ENCODE measurements around the gene CALM3.
"Not testable (repeated sequence)": the region's sequence is repeated elsewhere in the genome, so short reads cannot be mapped to it uniquely, and the experiment has no call there.

CALM3 gene

DNA sequence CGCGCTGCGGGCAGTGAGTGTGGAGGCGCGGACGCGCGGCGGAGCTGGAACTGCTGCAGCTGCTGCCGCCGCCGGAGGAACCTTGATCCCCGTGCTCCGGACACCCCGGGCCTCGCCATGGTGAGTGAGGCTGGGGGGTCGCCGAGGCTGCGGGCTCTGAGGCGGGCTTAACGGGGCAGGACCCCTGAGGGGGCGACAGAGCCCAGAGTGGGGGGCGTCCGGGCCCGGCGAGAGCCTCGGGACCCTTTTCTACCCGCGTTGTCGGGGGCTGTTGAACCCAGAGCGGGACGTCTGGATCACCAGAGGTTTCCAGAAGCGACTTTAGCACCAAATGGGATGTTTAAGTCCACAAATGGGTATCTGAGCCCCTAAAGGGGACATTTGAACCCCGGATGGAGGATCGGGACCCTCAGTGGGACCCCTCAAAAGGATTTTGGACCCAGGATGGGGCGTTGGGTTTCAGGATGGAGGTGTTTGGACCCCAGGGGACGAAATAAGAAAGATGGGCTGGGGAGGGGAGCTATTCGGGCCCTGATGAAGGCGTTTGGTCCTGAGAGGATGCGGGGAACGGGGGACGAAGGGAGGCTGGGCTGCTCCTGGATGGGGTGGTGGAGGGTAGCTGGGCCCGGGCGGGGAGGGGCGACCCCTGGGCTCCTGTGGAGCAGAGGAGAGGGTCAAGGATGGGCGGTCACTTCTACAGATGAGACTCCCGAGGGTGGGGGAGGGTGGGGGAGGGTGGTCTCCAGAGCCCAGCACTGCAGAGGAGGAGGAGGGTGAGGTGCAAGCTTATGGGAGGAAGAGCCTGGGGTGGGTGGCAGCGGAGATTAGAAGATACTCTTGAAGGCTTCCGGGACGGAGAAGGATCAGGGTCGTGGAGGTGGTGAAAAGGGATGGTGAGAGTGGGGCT, at the start of gene CALM3:
Gene CALM3, plus strand, starts transcription at position 13 of the 907 bp plus-strand sequence. Its CDS starts 105 bp downstream, at position 118.
- DNase-seq (ENCODE audit: low spot score): no peak

DNA sequence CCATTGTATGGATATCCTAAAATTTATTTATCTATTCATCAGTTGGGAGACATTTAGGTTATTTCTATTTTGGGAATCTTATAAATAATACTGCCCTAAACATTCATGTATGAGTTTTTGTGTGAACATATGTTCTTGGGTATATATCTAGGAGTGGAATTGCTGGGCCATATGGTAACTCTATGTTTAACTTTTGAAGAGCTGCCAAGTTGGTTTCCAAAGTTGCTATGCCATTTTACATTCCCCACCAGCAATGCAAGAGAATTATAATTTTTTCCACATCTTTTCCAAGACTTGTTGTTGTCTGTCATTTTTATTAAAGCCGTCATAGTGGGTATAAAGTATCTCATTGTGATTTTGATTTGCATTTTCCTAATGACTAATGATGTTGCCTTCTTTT, 48.2 kb upstream of the CALM3 start:
- DNase-seq (ENCODE audit: low spot score): no peak

DNA sequence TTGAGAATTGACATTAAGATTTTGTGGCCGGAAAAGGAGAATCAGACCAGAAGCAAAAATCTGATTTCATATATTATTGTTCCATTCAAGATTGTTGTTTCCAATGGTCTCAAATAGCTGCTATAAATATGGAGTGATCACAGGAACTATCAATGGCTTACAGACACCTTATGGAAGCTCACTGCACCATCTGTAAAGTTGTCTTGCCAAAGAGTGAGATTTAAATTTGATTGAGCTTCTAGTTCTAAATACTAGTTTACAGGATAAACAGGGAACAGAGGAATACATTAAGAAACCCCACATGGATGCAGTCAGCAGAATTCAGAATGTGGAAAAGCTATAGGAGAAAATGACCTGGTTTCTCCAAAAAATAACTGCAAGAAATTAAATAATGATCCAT, 47.0 kb upstream of the CALM3 start:
- DNase-seq (ENCODE audit: low spot score): no peak

DNA sequence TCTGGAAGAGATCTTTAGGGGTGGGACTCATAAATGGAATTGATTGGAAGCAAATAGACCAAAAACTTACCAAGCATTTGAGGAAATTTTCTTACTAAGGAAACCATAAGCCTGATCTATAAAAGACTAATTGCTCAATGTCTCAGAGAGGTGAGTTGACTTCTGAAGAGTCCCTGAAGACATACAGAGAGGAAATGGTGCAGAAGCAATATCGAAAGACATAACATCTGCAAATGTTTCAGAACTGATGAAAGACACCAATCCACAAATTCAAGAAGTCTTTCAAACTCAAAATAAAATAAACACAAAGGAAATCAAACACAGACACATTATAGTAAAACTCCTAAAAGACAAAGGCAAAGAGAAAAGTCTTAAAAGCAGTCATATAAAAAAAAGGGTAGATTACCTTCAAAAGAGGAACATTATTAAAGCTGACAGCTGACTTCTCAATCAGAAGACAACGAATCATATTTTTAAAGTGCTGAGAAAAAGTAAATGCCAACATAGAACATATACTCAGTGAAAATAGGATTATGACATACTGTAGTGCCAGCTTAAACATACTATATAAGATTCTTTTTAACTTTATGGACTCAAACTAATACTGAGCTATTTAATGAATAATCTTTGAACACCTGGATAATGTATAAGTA, 45.4 kb upstream of the CALM3 start:
- no peak for DNase-seq (ENCODE audit: low spot score)

DNA sequence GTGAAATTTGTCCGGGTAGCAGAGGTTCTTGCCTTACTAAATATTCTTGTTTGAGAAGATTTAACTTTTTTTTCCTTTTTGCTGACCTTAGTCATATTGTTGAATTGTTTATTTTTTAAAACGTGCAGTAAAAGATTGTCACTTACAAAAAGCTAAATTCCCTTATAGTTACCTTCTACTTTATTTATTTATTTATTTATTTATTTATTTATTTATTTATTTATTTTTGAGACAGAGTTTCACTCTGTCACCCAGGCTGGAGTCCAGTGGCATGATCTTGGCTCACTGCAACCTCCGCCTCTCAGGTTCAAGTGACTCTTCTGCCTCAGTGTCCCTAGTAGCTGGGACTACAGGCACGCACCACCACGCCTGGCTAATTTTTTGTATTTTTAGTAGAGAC, 44.7 kb upstream of the CALM3 start:
- not testable (repeated sequence) for DNase-seq (ENCODE audit: low spot score)

DNA sequence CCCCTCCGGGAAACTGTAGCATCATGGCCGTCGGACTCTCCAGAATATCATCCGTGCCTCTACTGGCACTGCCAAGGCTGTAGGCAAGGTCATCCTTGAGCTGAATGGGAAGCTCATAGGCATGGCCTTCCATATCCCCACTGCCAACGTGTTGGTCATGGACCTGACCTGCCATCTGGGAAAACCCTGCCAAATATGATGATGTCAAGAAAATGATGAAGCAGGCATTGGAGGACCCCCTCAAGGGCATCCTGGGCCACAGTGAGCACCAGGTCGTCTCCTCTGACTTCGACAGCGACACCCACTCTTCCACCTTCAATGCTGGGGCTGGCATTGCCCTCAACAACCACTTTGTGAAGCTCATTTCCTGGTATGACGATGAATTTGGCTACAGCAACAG, 41.9 kb upstream of the CALM3 start:
- no peak for DNase-seq (ENCODE audit: low spot score)

DNA sequence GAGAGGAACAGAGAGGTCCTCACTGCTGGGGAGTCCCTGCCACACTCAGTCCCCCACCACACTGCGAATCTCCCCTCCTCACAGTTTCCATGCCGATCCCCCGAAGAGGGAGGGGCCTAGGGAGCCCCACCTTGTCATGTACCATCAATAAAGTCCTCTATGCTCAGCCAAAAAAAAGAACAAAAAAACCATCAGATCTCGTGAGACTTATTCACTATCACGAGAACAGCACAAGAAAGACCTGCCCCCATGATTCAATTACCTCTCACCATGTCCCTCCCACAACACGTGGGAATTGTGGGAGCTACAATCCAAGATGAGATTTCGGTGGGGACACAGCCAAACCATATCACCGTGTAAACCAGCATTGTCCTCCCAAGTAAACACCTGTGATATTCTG, 41.5 kb upstream of the CALM3 start:
- not testable (repeated sequence) for DNase-seq (ENCODE audit: low spot score)

DNA sequence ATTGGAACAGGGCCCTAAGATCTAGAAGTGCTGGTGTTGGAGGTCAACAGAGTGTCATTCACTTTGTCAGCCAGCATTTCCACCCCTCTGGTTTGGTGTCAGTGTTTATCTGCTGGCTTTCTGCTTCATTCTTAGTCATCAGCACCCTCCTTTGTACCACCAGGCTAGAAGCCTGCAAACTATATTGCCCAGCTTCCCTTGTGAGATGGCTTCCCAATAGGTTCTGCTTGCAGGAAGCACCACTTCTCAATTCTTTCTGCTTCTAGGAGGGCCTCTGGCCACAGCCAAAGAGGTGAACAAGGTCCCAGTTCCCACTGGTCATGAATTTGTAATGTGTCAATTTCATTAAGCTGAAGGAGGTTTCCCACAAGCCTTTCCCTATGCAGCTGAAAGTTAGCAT, 36.4 kb upstream of the CALM3 start:
- no peak for DNase-seq (ENCODE audit: low spot score)

DNA sequence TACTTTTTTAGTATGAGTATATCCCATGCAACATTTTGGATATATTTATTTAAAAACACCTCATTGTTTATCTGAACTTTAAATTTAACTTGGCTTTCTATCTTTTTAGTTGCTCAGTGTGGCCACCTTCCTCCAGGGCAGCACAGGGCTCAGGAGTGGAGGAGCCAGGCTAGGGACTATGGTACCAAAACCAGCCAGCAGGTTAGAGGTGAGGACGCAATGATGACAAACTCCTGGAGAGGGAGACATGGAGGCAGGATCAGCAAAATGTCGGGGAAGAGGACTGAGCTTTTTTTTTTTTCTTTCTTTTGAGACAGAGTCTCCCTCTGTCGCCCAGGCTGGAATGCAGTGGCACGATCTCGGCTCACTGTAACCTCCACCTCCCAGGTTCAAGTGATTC, 29.6 kb upstream of the CALM3 start:
- peak; percentile 72 for DNase-seq (ENCODE audit: low spot score)

DNA sequence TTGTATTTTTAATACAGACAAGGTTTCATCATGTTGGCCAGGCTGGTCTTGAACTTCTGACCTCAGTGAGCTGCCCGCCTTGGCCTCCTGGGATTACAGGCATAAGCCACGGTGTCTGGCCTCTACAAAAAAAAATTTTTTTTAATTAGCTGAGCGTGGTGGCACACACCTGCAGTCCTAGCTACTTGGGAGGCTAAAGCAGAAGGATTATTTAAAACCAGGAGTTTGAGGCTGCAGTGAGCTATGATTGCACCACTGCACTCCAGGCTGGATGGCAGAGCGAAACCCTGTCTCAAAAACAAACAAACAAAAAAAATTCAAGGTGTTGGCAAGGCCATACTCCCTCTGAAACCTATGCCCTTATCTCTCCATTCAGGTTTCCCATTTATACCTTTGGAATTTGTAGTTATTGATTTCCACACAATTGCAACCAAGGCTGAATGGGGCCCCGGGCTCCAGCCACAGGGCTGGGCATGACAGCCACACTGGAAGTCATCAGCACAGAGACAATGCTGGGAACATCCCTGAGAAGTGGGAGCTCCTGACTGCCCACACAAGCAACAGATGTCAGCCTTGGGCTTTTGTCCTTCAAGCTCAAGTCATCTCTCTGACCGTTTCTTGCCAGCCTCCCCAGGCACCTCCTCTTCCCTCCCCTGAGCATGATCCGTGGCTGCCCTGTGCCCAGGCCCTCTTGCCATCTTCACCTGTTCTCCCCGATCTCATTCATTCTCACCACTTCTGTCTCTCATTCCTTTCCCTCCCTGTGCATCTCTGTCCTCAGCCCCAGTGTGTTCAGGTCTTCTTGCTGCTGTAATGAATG, 27.2 kb upstream of the CALM3 start:
- DNase-seq (ENCODE audit: low spot score): no peak

DNA sequence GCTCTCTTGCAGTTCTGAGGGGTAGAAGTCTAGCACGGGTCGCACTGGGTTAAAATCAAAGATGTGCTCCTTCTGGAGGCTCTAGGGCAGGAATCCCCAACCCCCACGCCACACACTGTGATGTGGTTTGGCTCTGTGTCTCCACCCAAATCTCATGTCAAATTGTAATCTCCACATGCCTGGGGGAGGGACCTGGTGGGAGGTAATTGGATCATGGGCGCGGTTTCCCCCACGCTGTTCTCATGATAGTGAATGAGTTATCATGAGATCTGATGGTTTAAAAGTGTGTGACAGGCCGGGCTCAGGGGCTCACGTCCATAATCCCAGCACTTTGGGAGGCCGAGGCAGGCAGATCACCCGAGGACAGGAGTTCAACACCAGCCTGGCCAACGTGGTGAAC, 26.6 kb upstream of the CALM3 start:
- DNase-seq (ENCODE audit: low spot score): no peak

DNA sequence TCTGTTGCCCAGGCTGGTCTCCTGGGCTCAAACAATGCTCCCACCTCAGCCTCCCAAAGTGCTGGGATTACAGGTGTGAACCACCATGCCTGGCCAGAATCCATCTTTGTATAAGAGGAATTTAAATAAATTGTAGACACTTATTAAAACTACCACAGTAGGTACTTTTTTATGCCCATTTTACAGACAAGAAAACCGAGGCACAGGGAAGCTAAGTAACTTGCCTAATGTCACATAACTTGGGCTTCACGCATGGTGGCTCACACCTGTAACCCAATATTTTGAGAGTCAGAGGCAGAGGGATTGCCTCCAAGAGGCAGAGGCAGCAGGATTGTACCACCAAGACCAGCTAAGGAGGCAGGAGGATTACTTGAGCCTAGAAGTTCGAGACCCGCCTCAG, 22.7 kb upstream of the CALM3 start:
- no peak for DNase-seq (ENCODE audit: low spot score)

DNA sequence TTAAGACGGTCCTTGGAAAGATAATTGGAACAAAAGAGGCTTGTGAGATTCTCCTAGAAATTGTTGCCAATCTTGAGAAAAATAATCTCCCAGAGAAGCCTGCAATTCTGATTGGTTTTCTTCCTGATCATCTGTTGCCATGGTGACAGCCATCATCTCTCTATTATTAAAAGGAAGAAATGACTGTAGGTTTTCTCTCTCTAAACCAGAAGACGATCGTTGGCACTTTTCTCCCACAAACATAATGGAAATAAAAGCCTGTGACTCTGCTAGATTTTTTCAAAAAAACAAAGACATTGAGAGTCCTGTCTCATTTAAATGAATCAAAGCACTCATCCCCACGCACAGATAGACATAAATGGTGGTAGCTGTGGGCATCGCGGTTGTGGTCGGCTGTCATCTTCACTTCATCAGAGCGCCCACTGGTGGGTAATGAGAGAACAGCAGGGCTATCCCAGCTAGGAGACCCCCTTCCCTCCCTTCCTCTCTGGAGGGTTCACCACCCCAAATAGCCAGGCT, 21.7 kb upstream of the CALM3 start:
- DNase-seq (ENCODE audit: low spot score): no peak

DNA sequence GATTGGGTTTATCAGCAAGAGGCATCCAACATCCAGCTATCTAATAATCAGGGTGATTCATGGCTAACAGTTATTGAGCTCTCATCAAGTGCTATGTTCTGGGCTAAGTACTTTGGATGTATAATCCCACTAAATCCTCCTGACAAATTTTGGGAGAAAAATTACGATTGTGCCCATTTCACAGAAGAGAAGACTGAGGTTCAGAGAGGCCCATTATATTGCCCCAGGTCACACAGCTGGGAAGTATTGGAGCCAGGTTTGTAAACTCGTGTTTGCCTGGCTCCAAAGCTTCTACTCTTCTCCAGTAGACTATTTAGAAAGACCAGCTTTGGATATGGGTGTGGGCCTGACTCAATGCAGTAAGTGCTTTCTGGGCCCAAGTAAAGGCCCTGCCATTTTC, 20.9 kb upstream of the CALM3 start:
- no peak for DNase-seq (ENCODE audit: low spot score)

DNA sequence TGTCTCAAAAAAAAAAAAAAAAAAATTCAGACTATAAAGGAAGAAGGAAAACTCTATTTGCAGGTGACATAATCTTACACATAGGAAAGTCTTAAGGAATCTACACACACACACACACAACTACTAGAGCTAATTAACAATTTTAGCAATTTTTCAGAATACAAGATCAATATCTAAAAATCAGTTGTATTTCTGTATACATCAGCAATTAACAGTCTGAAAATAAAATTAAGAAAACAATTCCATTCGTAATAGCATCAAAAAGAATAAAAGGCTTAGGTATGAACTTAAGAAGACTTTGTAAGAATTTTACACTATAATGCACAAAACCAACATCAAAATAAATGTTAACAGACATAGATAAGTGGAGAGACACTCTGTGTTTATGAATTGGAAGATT, 15.6 kb upstream of the CALM3 start:
- DNase-seq (ENCODE audit: low spot score): no peak

DNA sequence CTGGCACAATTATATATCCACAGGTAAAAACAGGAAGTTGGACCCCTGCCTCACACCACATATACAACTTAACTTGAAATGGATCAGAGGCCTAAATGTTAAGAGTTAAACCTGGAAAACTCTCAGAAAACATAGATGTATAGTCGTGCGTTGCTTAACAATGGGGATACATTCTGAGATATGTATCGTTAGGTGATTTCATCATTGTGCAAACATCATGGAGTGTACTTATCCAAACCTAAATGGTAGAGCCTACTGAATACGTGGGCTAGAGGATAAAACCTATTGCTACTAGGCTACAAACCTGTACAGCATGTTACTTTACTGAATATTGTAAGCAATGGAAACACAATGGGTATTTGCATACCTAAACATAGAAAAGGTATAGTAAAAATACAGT, 14.8 kb upstream of the CALM3 start:
- DNase-seq (ENCODE audit: low spot score): no peak

DNA sequence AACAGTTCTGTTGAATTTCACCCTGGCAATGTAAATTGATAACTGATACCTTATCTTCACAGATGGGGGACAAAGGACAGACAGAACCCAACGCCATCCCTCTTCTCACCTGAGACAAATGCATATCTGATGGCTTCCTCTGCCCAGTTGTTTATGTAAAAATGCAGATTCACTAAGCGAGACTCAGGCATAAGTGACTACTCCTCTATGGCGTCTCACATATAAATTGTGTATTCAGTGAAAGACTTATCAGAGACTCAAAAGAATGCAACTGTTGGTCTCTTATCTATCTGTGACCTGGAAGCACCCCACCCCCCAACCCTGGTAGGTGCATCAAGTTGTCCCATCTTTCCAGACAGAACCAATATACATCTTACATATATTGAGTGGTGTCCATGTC, 13.3 kb upstream of the CALM3 start:
- DNase-seq (ENCODE audit: low spot score): no peak

DNA sequence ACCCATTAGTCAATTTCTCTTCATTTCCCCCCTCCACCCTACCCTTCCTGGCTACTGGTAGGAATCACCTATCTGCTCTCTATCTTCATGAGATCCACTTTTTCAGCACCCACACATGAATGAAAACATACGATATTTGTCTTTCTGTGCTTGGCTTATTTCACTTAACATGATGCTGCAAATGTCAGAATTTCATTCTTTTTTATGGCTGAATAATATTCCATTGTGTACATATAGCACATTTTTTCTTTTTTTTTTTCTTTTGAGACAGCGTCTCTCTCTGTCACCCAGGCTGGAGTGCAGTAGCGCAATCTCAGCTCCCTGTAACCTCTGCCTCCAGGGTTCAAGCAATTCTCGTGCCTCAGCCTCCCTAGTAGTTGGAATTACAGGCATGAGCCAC, 9.9 kb upstream of the CALM3 start:
- DNase-seq (ENCODE audit: low spot score): no peak

DNA sequence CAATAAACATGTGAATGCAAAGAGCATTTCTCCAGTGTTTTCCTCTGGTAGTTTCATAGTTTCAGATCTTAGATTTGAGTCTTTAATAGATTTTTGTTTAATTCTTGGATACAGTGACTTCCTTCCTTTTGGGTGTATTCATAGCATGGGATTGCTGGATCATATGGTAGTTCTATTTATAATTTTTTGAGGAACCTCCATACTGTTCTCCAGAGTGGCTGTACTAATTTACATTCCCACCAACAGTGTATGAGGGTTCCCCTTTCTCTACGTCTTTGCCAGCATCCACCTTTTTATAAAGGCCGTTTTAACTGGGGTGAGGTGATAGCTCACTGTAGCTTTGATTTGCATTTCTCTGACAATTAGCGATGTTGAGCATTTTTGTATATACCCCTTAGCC, 9.3 kb upstream of the CALM3 start:
- DNase-seq (ENCODE audit: low spot score): no peak

DNA sequence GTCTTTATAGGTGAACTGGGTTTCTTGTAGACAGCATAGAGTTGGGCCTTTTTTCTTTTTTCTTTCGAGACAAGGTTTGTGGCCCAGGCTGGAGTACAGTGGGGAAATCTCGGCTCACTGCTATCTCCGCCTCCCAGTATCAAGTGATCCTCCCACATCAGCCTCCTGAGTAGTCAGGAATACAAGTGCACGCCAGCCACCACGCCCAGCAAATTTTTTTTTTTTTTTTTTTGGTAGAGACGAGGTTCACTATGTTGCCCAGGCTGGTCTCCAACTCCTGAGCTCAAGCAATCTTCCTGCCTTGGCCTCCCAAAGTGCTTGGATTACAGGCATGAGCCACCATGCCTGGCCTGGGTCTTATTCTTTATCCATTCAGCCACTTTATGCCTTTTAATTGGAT, 5.1 kb upstream of the CALM3 start:
- no peak for DNase-seq (ENCODE audit: low spot score)

DNA sequence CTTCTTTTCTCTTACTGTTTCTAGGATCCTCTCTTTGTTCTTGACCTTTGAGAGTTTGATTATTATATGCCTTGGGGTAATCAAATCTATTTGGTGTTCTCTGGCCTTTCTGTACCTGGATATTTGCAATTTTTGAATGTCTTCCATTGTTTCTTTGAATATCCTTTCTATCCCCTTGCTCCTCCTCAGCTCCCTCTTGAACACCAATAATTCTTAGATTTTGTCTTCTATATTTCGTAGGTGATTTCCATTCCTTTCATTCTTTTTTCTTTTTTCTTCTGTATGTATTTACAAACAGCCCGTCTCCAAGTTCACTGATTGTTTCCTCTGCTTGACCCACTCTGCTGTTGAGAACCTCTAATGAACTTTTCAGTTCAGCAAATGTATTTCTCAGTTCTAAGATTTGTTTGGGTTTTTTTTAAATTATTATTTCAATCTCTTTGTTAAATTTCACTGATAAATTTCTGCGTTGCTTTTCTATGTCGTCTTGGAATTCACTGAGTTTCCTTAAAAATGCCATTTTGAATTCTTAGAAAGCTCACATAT, 2.7 kb upstream of the CALM3 start:
- no peak for DNase-seq (ENCODE audit: low spot score)

DNA sequence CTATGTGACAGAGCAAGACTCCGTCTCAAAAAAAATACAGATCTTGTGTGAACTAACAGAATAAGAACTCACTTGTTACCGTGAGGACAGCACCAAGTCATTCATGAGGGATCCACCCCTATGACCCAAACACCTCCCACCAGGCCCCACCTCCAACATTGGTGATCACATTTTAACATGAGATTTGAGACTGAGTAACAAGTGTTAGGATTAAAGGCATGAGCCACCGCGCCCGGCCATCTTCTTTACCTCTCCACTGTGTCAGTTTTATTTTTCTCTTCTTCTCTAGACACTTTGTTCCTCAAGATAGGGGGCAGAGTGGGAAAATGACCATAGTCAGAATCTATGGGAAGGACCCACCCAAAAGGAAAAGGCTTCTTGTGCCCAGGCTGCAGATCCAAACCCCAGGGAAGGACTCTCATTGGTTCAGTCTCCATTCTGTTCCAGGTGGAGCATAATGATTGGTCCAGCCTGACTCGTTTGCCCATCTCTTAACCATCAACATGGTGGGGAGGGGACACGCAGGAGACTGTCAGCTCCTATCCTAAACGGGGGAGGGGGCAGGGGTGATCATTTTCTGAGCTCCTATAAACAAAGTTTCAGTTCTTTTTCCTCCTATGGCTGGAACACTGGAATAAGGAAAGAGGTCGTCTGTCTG, 1.3 kb upstream of the CALM3 start:
- no peak for DNase-seq (ENCODE audit: low spot score)
